NB4 (cell line): ENCODE measurements around the gene PODN.

Experiments used
- DNase-seq: peaks from one replicate; pipeline ENCODE4 v3.0.0; 2010; ENCODE audit warnings: low read depth
- H3K4me3 ChIP-seq: one replicate; pipeline ENCODE4 v1.5.1; 2011; ENCODE audit warnings: mild to moderate bottlenecking, low read depth, low read length, moderate library complexity
- MYC ChIP-seq: IDR thresholded peaks from 2 replicates; pipeline ENCODE4 v1.6.1; 2011; ENCODE audit warnings: low read depth, low read length
- POLR2A ChIP-seq: IDR thresholded peaks from 2 replicates; pipeline ENCODE4 v1.6.1; 2011; ENCODE audit warnings: mild to moderate bottlenecking; ENCODE audit not compliant: insufficient read length; ENCODE audit errors: extremely low read depth
- TF ChIP-seq, protein P1 (sequence below): IDR thresholded peaks from one replicate; pipeline ENCODE4 v1.5.1; 2012; ENCODE audit warnings: low read depth, low read length
- TF ChIP-seq, protein P2 (sequence below): IDR thresholded peaks from 2 replicates; pipeline ENCODE4 v1.6.1; 2011; ENCODE audit warnings: low read depth, low read length

Gene PODN

DNA sequence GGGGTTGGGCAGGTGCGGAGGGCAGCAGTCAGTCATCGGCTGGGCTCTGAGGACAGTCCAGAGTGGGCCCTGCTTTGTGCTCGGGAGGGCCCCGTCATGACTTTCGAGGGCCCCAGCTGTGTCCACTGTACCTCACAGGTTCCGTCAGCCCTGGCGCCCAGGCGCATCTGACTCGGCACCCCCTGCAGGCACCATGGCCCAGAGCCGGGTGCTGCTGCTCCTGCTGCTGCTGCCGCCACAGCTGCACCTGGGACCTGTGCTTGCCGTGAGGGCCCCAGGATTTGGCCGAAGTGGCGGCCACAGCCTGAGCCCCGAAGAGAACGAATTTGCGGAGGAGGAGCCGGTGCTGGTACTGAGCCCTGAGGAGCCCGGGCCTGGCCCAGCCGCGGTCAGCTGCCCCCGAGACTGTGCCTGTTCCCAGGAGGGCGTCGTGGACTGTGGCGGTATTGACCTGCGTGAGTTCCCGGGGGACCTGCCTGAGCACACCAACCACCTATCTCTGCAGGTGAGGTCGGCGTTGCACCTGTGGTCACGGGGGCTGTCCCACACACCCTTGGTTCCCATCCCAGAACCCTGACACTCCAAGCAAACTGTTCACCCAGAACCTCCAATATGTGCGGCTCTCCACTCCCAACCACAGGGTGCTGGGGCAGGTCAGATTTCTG lies 7.8 kb downstream of the PODN start:
- no peak for DNase-seq
- TF ChIP-seq MYC (no peak), POLR2A (no peak)
- TF ChIP-seq, protein P1, sequence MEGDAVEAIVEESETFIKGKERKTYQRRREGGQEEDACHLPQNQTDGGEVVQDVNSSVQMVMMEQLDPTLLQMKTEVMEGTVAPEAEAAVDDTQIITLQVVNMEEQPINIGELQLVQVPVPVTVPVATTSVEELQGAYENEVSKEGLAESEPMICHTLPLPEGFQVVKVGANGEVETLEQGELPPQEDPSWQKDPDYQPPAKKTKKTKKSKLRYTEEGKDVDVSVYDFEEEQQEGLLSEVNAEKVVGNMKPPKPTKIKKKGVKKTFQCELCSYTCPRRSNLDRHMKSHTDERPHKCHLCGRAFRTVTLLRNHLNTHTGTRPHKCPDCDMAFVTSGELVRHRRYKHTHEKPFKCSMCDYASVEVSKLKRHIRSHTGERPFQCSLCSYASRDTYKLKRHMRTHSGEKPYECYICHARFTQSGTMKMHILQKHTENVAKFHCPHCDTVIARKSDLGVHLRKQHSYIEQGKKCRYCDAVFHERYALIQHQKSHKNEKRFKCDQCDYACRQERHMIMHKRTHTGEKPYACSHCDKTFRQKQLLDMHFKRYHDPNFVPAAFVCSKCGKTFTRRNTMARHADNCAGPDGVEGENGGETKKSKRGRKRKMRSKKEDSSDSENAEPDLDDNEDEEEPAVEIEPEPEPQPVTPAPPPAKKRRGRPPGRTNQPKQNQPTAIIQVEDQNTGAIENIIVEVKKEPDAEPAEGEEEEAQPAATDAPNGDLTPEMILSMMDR, result no peak
- TF ChIP-seq, protein P2, sequence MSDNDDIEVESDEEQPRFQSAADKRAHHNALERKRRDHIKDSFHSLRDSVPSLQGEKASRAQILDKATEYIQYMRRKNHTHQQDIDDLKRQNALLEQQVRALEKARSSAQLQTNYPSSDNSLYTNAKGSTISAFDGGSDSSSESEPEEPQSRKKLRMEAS, result no peak
- no peak overlapping the region for H3K4me3 ChIP-seq

DNA sequence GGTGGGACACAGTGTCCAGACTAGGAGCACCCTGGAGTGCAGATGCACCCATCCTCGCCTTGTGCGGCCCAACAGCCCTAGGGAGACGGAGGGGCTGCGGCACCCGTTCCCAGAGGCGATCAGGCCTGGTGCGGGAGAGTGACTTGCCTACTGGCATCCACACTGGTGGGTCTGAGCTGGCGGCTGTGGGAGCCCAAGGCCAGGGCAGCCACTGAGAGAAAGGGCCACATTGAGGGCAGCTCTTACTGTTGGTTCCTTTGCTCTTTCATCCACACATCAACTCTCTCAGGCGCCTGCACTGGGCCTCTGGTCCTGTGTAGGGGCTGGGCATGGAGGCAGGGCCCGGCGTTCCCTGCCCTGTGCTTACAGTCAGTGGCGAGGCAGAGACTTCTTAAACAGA lies 8.6 kb downstream of the PODN start:
- TF ChIP-seq, protein P2, result no peak
- TF ChIP-seq, protein P1, result no peak
- TF ChIP-seq MYC (no peak), POLR2A (no peak)
- H3K4me3 ChIP-seq, result no peak overlapping the region
- no peak for DNase-seq

DNA sequence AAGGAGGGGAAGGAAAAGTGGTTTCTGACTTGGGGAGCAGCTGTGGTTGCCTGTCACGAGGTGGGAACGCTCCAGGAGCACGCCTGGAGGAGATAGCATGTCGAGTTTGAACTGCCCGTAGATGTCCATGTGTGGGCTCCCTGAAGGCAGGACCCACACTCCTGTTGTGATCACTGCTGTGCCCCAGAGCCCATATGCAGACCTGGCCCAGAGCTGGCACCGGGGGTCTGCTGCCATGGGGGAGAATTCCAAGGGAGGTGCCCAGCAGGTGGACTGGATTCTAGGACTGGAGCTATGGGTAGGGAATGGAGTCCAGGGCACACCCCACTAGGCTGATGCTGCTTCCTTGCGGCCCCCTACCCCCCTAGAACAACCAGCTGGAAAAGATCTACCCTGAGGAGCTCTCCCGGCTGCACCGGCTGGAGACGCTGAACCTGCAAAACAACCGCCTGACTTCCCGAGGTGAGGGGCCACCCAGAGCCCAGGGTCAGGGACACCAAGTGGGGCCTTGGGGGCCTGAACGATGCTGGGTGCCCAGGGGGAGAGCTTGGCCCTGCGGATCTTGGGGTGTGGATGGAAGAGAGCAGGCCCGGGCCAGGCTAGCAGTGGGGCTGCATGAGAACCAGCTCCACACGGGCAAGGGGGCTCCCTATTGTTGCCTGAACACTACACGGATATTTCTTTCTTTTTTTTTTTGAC lies 9.3 kb downstream of the PODN start:
- no peak overlapping the region for H3K4me3 ChIP-seq
- DNase-seq, result no peak
- no peak for TF ChIP-seq MYC
- TF ChIP-seq POLR2A, result no peak
- TF ChIP-seq, protein P1, result no peak
- TF ChIP-seq, protein P2, result no peak

DNA sequence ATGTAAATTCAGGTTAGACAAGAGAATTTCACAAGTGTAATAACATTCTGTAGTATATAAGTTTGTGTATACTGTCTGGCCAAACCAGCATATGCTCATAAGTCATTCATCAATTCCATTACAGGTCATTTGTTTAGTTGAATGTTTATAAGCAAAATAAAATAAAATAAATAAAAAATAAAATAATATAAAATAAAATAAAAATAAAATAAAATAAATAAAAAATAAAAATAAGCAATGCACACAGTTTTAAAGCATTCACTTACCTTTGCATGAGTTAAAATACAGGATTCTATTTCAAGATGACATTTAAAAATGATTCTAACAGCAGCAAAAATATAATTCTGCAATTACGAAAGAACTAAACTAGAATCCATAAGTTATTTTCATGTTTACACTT lies 9.9 kb downstream of the PODN start:
- TF ChIP-seq, protein P1, result no peak
- TF ChIP-seq, protein P2, result no peak
- no peak for TF ChIP-seq MYC
- no peak for TF ChIP-seq POLR2A
- no peak for DNase-seq
- H3K4me3 ChIP-seq, result no peak overlapping the region

DNA sequence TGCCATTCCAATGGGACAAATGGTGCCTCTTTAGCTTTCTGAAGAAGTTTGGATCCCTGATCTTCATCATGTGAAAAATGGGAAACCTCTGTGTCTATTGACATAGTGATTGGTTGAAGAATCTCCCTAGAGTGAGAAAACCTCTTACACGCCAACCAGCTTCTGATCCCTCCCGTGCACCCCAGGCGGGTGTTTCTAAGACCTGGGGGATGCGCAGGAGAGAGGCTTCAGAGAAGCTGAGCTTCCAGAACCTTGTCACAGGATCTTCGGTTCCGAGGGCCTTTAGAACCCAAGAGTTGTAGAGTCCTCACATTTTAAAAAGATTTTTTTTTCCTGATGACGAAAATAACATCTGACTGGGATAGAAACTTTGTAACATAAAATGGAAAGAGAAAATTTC lies 11.3 kb downstream of the PODN start:
- no peak overlapping the region for H3K4me3 ChIP-seq
- TF ChIP-seq POLR2A, result no peak
- TF ChIP-seq, protein P1, result no peak
- TF ChIP-seq, protein P2, result no peak
- TF ChIP-seq MYC, result no peak
- DNase-seq, result no peak
